ENCODE measurements around the gene ACTR2. TPM values are rescaled to one million over a fixed set of nuclear protein-coding genes. Genes with fewer than 3 reads are reported as not detected.
"Not testable (repeated sequence)": the region's sequence is repeated elsewhere in the genome, so short reads cannot be mapped to it uniquely, and the experiment has no call there.

Gene ACTR2
- 64.0 and 79.7 TPM in 2 replicates for total RNA-seq (2014; rRNA removed; shearing (Covaris generic))
- 25.5 and 36.5 TPM in 2 replicates for polyA plus RNA-seq (2014; cell fraction: nucleus; rRNA removed)

DNA sequence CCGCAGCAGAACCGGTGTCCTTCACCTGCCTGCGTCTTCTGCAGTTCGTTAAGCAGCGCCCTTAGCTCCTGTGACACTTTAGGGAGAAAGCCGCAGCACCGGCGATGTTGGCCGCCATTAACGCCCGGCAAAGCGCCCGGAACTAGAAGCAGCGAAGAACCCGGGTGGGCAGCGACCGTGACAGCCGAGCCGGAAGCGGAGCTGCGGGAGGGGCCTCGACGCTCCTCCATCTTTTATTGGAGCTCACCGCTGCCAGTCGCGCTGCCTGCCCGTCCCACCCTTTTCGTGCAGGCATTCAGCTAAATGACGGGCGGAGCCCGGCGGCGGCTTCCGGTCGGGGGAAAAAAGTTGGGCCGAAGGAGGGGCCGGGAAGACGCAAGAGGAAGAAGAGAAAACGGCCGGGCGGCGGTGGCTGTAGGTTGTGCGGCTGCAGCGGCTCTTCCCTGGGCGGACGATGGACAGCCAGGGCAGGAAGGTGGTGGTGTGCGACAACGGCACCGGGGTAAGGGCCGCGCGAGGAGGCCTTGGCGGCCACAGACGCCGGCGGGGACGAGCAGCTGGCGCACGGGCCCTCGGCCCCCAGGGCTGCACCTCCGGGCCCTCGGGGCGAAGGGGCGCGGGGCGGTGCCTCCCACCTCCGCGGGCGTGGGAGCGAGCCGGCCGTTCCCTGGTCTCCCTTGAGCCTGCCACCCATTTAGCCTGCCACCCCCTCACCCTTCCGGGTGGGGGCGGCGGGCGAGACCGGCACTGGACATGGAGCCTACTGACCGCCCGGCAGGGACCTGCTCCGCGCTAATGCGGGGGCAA is at the start of gene ACTR2:
Gene ACTR2 (plus strand): TSS at position 376 of the 807 bp plus-strand sequence. CDS start 79 bp downstream, at position 455.
- DNase-seq (ENCODE audit: extremely low read depth, low read depth), result peak; percentile 96

DNA sequence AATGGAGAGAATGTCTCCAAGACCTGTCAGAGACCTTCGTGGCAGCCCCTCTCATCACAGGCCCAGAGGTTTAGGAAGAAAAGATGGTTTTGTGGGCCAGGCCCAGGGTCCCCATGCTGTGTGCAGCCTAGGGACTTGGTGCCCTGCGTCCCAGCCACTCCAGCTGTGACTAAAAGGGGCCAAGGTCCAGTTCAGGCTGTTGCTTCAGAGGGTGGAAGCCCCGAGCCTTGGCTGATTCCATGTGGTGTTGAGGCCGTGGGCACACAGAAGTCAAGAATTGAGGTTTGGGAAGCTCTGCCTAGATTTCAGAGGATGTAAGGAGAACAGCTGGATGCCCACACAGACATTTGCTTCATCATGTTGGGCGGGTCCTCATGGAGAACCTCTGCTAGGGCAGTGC is 45.1 kb upstream of the ACTR2 start:
- DNase-seq (ENCODE audit: extremely low read depth, low read depth), result no peak

DNA sequence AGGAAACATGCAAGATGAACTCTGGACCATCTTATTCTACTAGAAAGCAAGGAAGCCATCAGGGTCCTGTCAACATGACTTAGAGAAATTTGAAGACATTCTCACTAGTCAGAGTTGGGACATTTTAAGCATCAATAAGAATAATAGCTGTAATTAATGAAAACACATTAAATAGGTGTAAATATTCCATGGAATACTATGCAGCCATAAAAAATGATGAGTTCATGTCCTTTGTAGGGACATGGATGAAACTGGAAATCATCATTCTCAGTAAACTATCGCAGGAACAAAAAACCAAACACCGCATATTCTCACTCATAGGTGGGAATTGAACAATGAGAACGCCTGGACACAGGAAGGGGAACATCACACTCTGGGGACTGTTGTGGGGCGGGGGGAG is 44.2 kb upstream of the ACTR2 start:
- DNase-seq (ENCODE audit: extremely low read depth, low read depth), result not testable (repeated sequence)

DNA sequence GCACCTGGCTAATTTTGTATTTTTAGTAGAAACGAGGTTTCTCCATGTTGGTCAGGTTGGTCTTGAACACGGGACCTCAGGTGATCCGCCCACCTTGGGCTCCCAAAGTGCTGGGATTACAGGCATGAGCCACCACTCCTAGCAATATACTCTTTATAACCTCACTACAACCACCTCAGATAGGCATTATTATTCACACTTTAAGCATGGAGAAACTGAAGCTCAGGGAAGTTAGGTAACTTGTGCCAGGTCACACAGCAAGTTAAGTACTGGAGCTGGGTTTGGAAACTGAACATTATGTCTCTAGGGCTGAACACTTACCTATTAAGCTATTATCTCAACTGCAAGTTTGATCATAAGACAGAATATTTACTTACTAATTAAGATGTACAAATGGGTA is 42.6 kb upstream of the ACTR2 start:
- DNase-seq (ENCODE audit: extremely low read depth, low read depth), result no peak

DNA sequence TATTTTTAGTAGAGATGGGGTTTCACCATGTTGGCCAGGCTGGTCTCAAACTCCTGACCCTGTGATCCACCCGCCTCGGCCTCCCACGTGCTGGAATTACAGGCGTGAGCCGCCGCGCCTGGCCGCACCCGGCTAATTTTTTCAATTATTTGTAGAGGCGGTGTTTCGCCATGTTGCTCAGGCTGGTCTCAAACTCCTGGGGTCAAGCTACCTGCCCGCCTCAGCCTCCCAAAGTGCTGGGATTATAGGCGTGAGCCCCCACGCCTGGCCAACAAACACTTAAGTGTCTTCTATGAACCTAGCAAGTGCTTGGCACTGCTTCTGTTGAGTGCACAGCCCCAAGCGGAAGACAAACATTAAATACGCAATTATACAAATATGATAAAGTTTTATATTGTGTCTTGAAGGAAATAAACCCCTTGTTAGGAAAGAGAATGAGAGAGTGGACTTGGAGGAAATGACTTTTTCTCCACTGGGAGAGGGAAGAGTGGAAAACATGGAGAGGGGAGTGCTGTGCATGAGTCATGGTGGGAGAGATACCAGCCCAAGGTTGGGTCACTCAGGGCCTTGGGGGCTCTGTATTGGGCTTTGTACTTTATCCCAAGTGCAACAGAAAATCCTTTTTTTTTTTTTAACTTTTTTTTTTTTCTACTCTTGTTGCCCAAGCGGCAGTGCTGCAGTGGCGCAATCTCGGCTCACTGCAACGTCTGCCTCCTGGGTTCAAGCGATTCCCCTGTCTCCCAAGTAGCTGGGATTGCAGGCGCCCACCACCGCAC is 41.4 kb upstream of the ACTR2 start:
- no peak for DNase-seq (ENCODE audit: extremely low read depth, low read depth)

DNA sequence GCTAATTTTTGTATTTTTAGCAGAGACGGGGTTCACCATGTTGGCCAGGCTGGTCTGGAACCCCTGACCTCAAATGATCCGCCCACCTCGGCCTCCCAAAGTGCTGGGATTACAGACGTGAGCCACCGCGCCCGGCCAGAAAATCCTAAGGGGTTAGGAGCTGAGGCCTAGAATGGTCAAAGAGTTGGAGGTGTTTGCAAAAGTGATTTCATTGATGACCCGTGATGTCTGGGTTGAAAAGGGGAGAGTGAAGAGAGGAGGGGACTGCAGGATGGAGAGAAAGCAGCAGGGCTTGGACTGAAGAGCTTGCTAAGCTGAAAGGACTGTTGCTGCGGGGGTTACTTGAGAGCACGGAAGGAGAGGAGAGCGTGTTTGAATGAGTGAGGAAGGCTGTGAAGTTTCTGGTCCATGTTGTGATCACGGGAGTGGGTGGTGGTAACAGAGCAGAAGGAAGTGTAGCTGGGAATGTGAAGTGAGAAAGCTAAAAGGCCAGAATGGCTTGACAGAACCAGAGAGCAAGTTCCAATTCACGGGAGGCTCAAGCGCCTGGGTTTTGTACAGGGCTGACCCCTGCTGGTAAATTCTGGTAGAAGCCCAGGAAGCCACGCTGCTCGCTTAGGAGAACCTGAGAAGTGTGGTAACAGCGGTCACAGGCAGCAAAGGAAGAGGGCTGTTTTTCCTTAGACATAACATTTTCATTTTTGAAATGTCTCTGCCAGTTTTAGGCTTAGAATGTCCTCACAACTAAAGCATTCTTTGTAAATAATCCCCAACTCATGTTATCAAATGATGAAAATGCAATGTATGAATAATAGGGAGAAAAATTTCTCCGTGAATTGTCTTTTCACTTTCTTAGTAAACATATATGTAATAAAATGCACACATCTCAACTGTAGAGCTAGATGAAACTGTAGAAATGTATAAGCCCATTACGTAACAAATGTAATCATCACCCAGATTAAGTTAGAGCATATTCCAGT is 40.5 kb upstream of the ACTR2 start:
- peak; percentile 71 for DNase-seq (ENCODE audit: extremely low read depth, low read depth)

DNA sequence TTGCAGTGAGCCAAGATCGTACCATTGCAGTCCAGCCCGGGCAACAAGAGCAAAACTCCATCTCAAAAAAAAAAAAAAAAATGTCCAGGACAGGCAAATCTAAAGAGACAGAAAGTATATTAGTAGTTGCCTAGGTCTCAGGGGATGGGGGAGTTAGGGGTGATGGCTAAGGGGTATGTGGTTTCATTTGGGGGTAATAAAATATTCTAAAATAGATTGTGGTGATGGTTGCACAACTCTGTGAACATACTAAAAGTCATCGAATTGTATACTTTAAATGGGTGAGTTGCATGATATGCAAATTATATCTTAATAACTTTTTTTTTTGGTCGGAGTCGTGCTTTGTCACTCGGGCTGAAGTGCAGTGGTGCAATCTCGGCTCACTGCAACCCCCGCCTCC is 34.2 kb upstream of the ACTR2 start:
- no peak for DNase-seq (ENCODE audit: extremely low read depth, low read depth)

DNA sequence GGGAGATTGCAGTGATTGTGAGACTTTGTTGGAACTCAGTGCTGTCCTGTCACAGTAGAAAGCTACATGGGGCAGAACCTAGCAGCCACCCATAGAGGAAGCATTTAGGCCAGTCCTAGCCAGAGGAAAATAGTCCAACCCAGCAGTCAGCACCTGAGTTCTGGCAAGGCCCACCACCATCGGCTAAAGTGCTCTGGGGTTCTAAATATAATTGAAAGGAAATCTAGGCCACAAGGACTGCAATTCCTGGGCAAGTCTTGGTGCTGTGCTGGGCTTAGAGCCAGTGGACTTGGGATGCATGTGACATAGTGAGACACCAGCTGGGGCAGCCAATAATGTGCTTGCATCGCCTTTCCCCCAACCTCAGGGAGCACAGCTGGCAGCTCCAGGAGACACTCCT is 28.9 kb upstream of the ACTR2 start:
- DNase-seq (ENCODE audit: extremely low read depth, low read depth), result no peak

DNA sequence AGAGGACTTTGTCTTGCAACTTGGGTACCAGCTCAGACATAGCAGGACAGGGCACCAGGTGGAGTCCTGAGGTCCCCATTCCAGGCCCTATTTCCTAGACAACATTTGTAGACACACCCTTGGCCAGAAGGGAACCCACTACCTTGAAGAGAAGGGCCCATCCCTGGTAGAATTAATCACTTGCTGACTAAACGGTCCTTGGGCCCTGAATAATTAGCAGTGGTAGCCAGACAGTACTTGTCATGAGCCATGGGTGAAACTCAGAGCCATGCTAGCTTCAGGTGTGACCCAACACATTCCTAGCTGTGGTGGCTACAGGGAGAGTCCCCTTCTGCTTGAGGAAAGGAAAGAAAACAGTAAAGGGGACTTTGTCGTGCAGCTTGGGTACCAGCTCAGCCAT is 28.5 kb upstream of the ACTR2 start:
- DNase-seq (ENCODE audit: extremely low read depth, low read depth), result no peak

DNA sequence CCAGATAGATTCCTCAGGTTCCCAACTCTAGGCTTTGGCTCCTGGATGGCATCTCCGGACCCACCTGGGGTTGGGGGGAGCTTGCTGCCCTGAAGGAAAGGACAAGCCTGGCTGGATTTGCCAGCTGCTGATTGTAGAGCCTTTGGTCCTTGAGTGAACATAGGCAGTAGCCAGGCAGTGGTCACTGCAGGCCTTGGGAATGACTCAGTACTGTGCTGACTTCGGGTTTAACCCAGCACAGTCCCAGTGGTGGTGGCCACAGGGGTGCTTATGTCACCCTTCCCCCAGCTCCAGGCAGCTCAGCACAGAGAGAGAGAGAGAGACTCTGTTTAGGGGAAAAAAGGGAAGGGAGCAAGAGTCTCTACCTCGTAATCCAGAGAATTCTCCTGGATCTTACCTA is 27.7 kb upstream of the ACTR2 start:
- no peak for DNase-seq (ENCODE audit: extremely low read depth, low read depth)

DNA sequence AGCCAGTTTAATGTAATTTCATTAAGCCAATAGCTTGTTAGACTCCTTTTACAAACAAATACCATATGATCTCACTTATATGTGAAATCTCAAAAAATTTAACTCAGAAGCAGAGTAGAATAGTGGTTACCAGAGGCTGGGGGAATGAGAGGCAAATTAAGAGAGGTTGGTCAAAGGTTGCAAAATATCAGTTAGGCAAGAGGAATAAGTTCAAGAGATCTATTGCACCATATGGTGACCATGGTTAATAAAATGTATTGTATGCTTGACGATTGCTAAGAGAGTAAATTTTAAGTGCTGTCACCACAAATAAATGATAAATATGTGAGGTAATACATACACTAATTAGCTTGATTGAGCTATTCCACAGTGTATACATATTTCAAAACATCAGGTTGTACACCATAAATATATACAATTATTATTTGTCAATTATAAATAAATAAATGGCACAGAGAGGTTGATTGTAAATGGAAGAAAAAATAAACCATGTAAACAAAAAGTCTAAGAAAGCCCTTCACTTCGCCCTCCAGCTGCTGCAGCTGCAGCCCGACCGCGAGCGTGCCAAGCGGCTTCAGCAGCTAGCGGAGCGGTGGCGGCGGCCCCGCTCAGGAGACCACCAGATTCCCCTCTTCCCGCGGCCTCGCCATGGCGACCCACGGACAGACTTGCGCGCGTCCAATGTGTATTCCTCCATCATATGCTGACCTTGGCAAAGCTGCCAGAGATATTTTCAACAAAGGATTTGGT is 23.0 kb upstream of the ACTR2 start:
- DNase-seq (ENCODE audit: extremely low read depth, low read depth), result no peak

DNA sequence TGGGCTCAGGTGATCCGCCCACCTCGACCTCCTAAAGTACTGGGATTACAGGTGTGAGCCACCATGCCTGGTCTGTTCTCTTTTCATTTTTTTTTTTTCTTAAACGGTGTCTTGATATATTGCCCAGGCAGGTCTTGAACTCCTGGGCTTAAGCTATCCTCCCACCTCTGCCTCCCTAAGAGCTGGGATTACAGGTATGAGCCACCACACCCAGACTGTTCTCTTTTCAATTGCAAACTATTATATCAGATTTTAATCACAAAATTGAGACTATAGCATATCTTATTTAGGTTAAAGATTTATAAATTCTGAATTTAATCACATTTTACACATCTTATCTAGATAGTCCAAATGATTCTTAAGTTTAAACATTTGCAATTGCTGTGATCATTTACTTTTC is 15.5 kb upstream of the ACTR2 start:
- no peak for DNase-seq (ENCODE audit: extremely low read depth, low read depth)

DNA sequence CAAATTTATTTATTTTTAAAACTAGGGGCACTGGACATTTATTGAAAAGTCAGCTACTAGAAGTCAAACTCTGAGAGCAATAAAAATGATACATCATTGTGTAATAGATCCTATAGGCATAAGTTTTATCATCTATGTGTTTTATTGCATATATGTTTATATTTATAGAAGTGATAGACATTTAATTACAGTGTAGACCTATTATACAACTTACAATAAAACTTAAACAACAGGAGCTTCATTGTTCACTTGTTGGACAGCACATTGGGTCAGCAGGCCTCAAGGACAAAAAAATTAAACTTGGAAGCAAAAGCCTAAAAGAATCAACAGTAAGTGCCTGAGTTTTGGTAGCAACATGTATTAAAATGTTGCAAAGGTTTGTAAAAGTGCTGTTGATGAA is 15.0 kb upstream of the ACTR2 start:
- DNase-seq (ENCODE audit: extremely low read depth, low read depth), result no peak

DNA sequence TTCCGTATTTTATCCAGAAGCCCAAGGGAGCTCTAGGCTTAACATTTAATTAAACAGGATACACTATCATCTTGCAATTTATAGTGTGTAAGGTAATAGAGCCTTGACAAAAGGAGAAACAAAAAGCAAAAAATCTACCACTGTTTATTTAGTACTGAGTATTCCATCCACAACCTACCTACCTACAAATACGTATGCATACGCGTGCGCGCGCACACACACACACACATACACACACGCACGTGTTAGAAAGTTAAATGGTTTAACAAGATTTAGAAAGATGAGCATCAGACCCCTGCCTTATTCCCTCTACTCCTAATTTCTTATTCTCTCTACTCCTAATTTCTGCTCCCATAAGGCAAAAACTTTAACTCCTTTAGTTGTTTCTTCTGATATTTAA is 14.6 kb upstream of the ACTR2 start:
- no peak for DNase-seq (ENCODE audit: extremely low read depth, low read depth)

DNA sequence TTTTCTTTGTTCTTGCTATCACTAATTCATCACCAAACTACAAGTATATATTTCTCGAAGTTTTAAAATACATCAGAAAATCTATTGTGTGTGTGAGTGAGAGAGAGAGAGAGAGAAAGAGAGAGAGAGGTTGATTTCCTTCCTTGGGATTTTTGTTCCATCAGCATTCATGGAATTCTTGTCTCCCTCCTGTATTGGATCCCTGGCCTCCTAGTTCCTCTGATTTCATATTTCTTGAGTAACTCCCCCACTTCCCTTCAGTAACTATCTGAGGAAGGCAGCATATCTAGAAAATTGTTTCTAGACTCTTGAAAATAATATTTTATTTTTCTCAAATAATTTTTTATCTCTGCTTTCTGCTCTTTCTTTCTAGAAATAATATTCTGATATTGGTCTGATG is 13.3 kb upstream of the ACTR2 start:
- no peak for DNase-seq (ENCODE audit: extremely low read depth, low read depth)

DNA sequence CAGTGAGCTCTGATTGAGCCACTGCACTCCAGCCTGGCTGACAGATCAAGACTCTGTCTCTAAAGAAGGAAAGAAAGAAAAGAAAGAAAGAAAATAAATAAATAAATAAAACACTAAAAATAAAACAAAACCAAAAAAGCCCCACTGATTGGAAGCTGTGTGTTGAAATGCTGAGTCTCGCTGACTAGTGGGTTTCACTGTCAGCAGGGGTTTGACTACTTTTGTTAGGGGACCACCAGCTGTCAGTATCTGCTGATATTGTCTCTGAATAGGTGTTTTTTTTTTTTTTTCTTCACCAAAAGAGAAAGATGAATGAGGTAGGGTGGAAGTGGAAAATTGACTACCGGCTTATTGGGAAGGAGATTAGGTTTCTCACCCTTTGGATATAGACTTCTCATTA is 12.8 kb upstream of the ACTR2 start:
- DNase-seq (ENCODE audit: extremely low read depth, low read depth), result no peak

DNA sequence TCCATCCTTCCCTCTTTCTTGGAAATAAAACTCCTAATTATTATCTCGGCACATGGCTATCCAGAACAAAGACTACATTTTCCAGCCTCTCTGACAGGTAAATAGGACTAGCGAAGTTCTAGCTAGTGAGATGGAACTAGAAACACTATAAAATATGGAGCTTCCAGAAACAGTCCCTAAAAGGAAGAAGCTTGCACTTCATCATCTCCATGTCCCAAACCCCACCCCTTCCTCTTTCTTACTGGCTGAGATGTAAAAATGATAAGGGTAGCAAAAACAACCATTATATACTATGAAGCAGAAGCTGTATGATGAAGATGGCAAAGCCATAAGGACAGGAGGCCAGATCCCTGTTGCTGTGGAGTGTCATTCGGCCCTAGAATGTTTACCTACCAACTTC is 11.7 kb upstream of the ACTR2 start:
- no peak for DNase-seq (ENCODE audit: extremely low read depth, low read depth)

DNA sequence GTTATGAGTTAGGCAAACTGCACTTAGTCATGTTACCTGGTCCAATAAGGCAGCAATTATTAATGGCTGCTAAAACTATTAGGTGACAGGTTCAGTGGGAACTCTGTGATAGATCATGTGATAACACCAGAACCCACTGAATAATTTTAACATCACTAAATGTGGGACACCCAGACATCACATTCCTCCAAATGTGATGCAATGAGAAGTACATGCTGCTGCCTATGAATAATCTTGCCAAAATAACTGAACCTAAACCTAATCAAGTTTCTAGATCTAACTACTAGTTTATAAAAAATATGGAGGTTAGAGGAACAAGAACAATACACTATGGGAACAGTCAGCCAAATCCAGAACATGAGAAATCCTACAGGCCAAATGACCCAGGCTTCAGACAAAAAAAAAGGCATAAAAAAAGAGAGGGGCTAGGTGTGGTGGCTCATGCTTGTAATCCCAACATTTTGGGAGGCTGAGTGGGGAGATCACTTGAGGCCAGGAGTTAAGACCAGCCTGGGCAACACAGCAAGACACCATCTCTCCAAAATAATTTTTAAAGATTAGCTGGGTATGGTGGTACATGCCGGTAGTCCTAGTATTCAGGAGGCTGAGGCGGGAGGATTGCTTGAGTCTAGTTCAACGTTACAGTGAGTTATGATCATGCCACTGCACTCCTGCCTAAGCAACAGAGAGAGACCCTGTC is 7.0 kb upstream of the ACTR2 start:
- no peak for DNase-seq (ENCODE audit: extremely low read depth, low read depth)

DNA sequence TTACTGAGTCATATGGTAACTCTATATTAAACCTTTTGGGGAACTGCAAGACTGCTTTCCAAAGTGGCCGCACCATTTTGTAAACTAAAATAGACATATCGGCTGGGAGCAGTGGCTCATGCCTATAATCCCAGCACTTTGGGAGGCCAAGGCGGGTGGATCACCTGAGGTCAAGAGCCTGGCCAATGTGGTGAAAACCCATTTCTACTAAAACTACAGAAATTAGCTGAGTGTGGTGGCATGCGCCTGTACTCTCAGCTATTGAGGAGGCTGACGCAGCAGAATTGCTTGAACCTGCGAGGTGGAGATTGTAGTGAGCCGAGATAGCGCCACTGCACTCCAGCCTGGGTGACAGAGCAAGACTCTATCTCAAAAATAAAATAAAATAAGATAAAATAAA is 6.4 kb upstream of the ACTR2 start:
- not testable (repeated sequence) for DNase-seq (ENCODE audit: extremely low read depth, low read depth)
